Measurements from ENCODE around the gene CFAP69. TPM values are rescaled to one million over a fixed set of nuclear protein-coding genes. Genes with fewer than 3 reads are reported as not detected.
"Not testable (repeated sequence)": the region's sequence is repeated elsewhere in the genome, so short reads cannot be mapped to it uniquely, and the experiment has no call there.

CFAP69 gene
- total RNA-seq, 1 donor from 2014 or later = 1.8 TPM

- no peak for DNase-seq (ENCODE audit: low read depth, low spot score)
Observed at GRCh38 chr7:90230834-90231233, 14.1 kb upstream of the CFAP69 start.

- DNase-seq (ENCODE audit: low read depth, low spot score) = no peak
Observed at GRCh38 chr7:90231304-90231703, 13.7 kb upstream of the CFAP69 start.

- DNase-seq (ENCODE audit: low read depth, low spot score) = no peak
Observed at GRCh38 chr7:90232430-90232829, 12.5 kb upstream of the CFAP69 start.

- DNase-seq (ENCODE audit: low read depth, low spot score) = no peak
Observed at GRCh38 chr7:90233569-90233968, 11.4 kb upstream of the CFAP69 start.

GRCh38 chr7:90236721-90237289, 8.2 kb upstream of the CFAP69 start:
- DNase-seq (ENCODE audit: low read depth, low spot score) = no peak

GRCh38 chr7:90238022-90238421, 7.0 kb upstream of the CFAP69 start:
- no peak for DNase-seq (ENCODE audit: low read depth, low spot score)

- no peak for DNase-seq (ENCODE audit: low read depth, low spot score)
Observed at GRCh38 chr7:90238583-90238982, 6.4 kb upstream of the CFAP69 start.

GRCh38 chr7:90239050-90239449, 5.9 kb upstream of the CFAP69 start:
- no peak for DNase-seq (ENCODE audit: low read depth, low spot score)

GRCh38 chr7:90239625-90240228, 5.2 kb upstream of the CFAP69 start:
- DNase-seq (ENCODE audit: low read depth, low spot score) = no peak

GRCh38 chr7:90242369-90243168, 2.4 kb upstream of the CFAP69 start:
- DNase-seq (ENCODE audit: low read depth, low spot score) = no peak

- no peak for DNase-seq (ENCODE audit: low read depth, low spot score)
Observed at GRCh38 chr7:90243556-90243955, 1.4 kb upstream of the CFAP69 start.

- DNase-seq (ENCODE audit: low read depth, low spot score) = no peak
Observed at GRCh38 chr7:90244565-90244908, 437 bp upstream of the CFAP69 start.

- DNase-seq (ENCODE audit: low read depth, low spot score) = no peak
Observed at GRCh38 chr7:90246171-90246570, 1.2 kb downstream of the CFAP69 start.

- DNase-seq (ENCODE audit: low read depth, low spot score) = no peak
Observed at GRCh38 chr7:90248706-90249105, 3.7 kb downstream of the CFAP69 start.

GRCh38 chr7:90250601-90251303, 5.8 kb downstream of the CFAP69 start:
- DNase-seq (ENCODE audit: low read depth, low spot score) = no peak

GRCh38 chr7:90251304-90251635, 6.3 kb downstream of the CFAP69 start:
- no peak for DNase-seq (ENCODE audit: low read depth, low spot score)

GRCh38 chr7:90256011-90256410, 11.0 kb downstream of the CFAP69 start:
- not testable (repeated sequence) for DNase-seq (ENCODE audit: low read depth, low spot score)

GRCh38 chr7:90256778-90257177, 11.8 kb downstream of the CFAP69 start:
- DNase-seq (ENCODE audit: low read depth, low spot score) = no peak

GRCh38 chr7:90261441-90261840, 16.5 kb downstream of the CFAP69 start:
- no peak for DNase-seq (ENCODE audit: low read depth, low spot score)

- DNase-seq (ENCODE audit: low read depth, low spot score) = no peak
Observed at GRCh38 chr7:90262438-90262837, 17.5 kb downstream of the CFAP69 start.

GRCh38 chr7:90266808-90267207, 21.8 kb downstream of the CFAP69 start:
- no peak for DNase-seq (ENCODE audit: low read depth, low spot score)

- DNase-seq (ENCODE audit: low read depth, low spot score) = no peak
Observed at GRCh38 chr7:90267263-90267858, 22.4 kb downstream of the CFAP69 start.

Data from pulmonary artery endothelial cell (primary cell).